Activated naive CD4-positive, alpha-beta T cell treated with anti-CD3 and anti-CD28 coated beads, Interleukin-2, amount 10 ng/mL, durations not matched to agents 7 days and 5 days (primary cell): ENCODE data around the gene PTAFR.

ENCODE experiments used
- CTCF ChIA-PET: fragments of 350-600 bp; sonication (Branson Sonifier 250); formaldehyde crosslinking; loops from one replicate; lab custom pipeline; 2021; ENCODE audit warnings: antibody characterized with exemption; lab: Charles Lee
- DNase-seq: peaks from one replicate; pipeline ENCODE4 v3.0.0-alpha.2; 2020
- H3K27ac Mint-ChIP-seq: one replicate; pipeline ENCODE4 v1.8.0; 2021; ENCODE audit warnings: mild to moderate bottlenecking, moderate library complexity, mixed read lengths
- H3K27me3 Mint-ChIP-seq: one replicate; pipeline ENCODE4 v1.8.0; 2021; ENCODE audit warnings: mild to moderate bottlenecking, mixed read lengths
- H3K36me3 Mint-ChIP-seq: one replicate; pipeline ENCODE4 v1.8.0; 2021; ENCODE audit warnings: mixed read lengths
- H3K4me1 Mint-ChIP-seq: one replicate; pipeline ENCODE4 v1.8.0; 2021; ENCODE audit warnings: mixed read lengths
- H3K4me3 Mint-ChIP-seq: one replicate; pipeline ENCODE4 v1.8.0; 2021; ENCODE audit warnings: mild to moderate bottlenecking, moderate library complexity, mixed read lengths
- H3K9me3 Mint-ChIP-seq: one replicate; pipeline ENCODE4 v1.8.0; 2021; ENCODE audit warnings: mixed read lengths

Gene PTAFR

DNA sequence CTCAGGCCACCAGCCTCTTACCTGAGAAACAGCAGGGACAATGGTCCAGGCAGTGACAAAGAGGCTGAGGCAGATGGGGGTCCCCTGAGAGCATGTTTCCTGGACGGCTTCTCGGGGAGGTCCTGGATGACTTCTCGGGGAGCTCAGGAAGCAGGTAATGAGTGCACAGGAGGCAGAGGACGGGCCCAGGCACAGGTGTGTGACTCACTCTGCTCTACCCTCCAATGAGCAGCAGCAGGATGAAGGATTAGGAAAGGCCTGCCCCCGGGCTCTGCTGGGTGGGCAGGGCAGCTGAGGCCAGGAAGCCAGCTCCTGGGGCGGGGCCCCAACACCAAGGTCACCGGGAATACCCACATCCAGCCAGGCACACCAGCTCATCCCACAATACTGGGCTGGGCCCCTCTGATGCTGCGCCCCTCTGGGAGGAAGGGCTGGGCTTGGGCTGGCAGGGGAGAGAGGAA, 17.2 kb upstream of the PTAFR start:
- peaks cover 9% of the 10 kb centered on the region for H3K27me3 Mint-ChIP-seq
- no peak overlapping the region for H3K27ac Mint-ChIP-seq
- peaks cover 18% of the 10 kb centered on the region for H3K36me3 Mint-ChIP-seq
- no peak for DNase-seq
- H3K4me3 Mint-ChIP-seq, result no peak overlapping the region
- H3K4me1 Mint-ChIP-seq, result peaks cover 23% of the 10 kb centered on the region
- peaks cover 3% of the 10 kb centered on the region for H3K9me3 Mint-ChIP-seq
- CTCF ChIA-PET, result no interaction called here

DNA sequence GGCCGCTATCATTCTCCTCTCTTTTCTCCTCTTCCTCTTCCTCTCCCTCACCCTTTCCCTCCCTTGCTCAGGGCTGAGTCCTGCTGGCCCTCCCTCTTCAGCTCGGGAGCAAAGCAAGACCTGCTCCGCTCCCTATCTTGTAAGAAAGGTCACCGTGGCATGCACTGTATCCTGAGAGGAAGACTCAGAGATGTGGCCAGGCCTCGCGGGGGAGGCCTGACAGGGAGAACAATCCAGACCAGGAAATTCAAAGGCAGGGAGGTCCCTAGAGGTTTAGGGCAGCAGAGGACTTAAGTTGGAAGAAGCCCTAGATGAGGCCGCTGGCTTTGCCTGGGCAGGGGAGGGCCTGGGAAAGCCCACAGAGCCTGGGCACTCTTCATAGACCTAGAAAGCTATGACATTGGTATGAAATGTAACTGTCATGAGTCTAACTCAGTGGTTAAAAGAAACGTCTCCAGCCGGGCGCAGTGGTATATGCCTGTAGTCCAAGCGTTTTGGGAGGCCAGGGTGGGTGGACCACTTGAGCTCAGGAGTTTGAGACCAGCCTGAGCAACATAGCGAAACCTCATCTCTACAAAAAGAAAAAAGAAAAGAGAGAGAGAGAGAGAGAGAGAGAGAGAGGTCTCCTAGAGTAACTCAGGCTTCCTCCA, 14.6 kb upstream of the PTAFR start:
- DNase-seq, result no peak
- H3K4me3 Mint-ChIP-seq, result no peak overlapping the region
- peak overlapping the region; percentile 60 for H3K27ac Mint-ChIP-seq
- H3K27me3 Mint-ChIP-seq, result peaks cover 25% of the 10 kb centered on the region
- H3K4me1 Mint-ChIP-seq, result no peaks in the 10 kb centered on the region
- H3K9me3 Mint-ChIP-seq, result no peaks in the 10 kb centered on the region
- H3K36me3 Mint-ChIP-seq, result no peaks in the 10 kb centered on the region
- CTCF ChIA-PET, result no interaction called here

DNA sequence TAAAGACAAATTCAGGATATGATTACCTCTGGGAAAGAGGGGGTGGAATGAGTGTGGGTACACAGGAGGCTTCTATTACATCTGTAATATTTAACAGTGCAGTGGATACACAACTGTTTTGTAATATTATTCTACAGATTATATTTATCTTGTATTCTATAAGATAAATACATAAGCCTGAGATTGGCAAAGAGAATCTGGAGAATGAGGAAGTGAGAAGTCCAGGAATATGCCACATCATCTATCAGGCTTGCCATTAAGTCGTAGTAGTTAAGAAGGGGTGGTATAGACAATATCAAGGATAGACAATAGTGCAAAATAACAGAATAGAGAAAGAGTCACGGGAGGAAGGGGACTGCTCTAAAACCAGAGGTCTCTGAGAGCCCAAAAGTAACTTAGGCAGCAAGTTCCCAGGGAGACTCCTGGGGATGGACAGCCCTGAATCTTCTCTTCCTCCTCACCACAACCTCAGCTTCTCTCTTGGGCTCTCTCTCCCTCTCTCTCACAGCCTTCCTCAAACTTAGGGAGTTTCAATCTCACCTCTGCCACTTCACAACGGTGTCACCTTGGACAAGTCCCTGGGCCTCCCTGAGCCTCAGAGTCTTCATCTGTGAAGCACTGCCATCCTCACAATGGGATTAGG, 14.0 kb upstream of the PTAFR start:
- no peaks in the 10 kb centered on the region for H3K4me1 Mint-ChIP-seq
- no peaks in the 10 kb centered on the region for H3K36me3 Mint-ChIP-seq
- DNase-seq, result no peak
- peaks cover 29% of the 10 kb centered on the region for H3K27me3 Mint-ChIP-seq
- no peaks in the 10 kb centered on the region for H3K9me3 Mint-ChIP-seq
- no peak overlapping the region for H3K4me3 Mint-ChIP-seq
- H3K27ac Mint-ChIP-seq, result no peak overlapping the region
- CTCF ChIA-PET, result no interaction called here

GRCh38 chr1:28185071-28185470, 8.6 kb upstream of the PTAFR start:
- Mint-ChIP-seq H3K9me3 (no peaks in the 10 kb centered on the region), H3K4me1 (peaks cover 16% of the 10 kb centered on the region), H3K4me3 (no peak overlapping the region), H3K36me3 (peaks cover 1% of the 10 kb centered on the region), H3K27ac (no peak overlapping the region), H3K27me3 (peaks cover 60% of the 10 kb centered on the region)
- CTCF ChIA-PET, result no interaction called here
- no peak for DNase-seq

- CTCF ChIA-PET, result no interaction called here
- Mint-ChIP-seq H3K36me3 (peaks cover 1% of the 10 kb centered on the region), H3K27ac (peak overlapping the region; percentile 50), H3K4me1 (peaks cover 20% of the 10 kb centered on the region), H3K27me3 (peaks cover 84% of the 10 kb centered on the region), H3K4me3 (peak overlapping the region; percentile 16), H3K9me3 (no peaks in the 10 kb centered on the region)
- DNase-seq, result no peak
These were observed 4.1 kb upstream of the PTAFR start for GRCh38 chr1:28180306-28181305.

DNA sequence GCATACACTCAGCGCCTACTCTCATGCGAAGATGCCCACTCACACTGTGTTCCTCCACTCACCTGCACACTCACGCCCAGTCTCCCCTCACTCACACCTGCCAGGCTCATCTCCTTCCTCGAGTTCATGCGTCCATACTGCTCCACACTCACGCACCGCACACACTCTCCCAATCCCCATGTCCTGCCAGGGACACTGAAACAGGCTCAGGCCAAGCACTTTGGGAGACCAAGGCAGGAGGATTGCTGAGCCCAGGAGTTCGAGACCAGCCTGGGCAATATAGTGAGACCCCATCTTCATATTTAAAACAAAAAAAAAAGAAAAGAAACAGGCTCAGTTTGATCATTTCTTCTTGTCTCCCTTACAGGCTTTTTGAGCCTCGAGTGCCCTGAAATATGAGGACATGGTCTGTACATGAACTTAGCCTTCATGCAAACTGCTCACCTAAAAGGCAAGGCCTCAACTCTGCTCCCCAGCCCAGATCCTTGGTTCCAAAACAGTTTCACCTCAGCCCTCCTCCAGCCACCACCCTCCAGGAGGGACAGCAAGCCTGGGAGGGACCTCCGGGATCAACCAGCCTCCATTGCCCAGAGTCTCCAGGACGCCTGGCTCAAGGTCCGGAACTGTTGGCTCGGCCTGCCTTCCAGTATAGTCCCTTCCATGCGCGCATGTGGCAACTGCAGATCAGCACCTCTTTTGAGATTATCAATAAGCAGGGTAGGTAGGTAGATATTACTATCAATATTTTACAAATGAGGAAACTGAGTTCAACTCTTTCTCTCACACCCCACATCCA, 2.4 kb upstream of the PTAFR start:
- Mint-ChIP-seq H3K9me3 (no peaks in the 10 kb centered on the region), H3K27me3 (peaks cover 90% of the 10 kb centered on the region), H3K27ac (no peak overlapping the region), H3K4me3 (no peak overlapping the region), H3K36me3 (no peaks in the 10 kb centered on the region), H3K4me1 (peaks cover 22% of the 10 kb centered on the region)
- CTCF ChIA-PET, result no interaction called here
- no peak for DNase-seq

GRCh38 chr1:28175955-28176485, 470 bp downstream of the PTAFR start:
- CTCF ChIA-PET, result no interaction called here
- no peak for DNase-seq
- H3K4me3 Mint-ChIP-seq, result no peak overlapping the region
- H3K4me1 Mint-ChIP-seq, result peaks cover 41% of the 10 kb centered on the region
- no peaks in the 10 kb centered on the region for H3K9me3 Mint-ChIP-seq
- H3K36me3 Mint-ChIP-seq, result no peaks in the 10 kb centered on the region
- peaks cover 99% of the 10 kb centered on the region for H3K27me3 Mint-ChIP-seq
- H3K27ac Mint-ChIP-seq, result no peak overlapping the region

- no peaks in the 10 kb centered on the region for H3K36me3 Mint-ChIP-seq
- DNase-seq, result no peak
- CTCF ChIA-PET, result interaction anchor here (0.6 to 1.4 kb wide), 2 partner anchors 62 to 107 kb away, joined by 3 read pairs; partner anchors contain the start of gene ATP5IF1
- no peaks in the 10 kb centered on the region for H3K9me3 Mint-ChIP-seq
- H3K4me1 Mint-ChIP-seq, result peaks cover 47% of the 10 kb centered on the region
- H3K4me3 Mint-ChIP-seq, result no peak overlapping the region
- H3K27ac Mint-ChIP-seq, result peak overlapping the region; percentile 66
- peaks cover 85% of the 10 kb centered on the region for H3K27me3 Mint-ChIP-seq
These were observed 2.6 kb downstream of the PTAFR start for GRCh38 chr1:28173980-28174297.

- CTCF ChIA-PET, result interaction anchor here (0.6 to 1.4 kb wide), 3 partner anchors 24 to 106 kb away, joined by 3 to 4 read pairs (median 3); partner anchors contain the start of gene ATP5IF1
- Mint-ChIP-seq H3K27ac (peak overlapping the region; percentile 66), H3K36me3 (peaks cover 1% of the 10 kb centered on the region), H3K9me3 (no peaks in the 10 kb centered on the region), H3K4me3 (no peak overlapping the region), H3K4me1 (peaks cover 50% of the 10 kb centered on the region), H3K27me3 (peaks cover 84% of the 10 kb centered on the region)
- no peak for DNase-seq
These were observed 3.1 kb downstream of the PTAFR start for GRCh38 chr1:28173151-28173979.

DNA sequence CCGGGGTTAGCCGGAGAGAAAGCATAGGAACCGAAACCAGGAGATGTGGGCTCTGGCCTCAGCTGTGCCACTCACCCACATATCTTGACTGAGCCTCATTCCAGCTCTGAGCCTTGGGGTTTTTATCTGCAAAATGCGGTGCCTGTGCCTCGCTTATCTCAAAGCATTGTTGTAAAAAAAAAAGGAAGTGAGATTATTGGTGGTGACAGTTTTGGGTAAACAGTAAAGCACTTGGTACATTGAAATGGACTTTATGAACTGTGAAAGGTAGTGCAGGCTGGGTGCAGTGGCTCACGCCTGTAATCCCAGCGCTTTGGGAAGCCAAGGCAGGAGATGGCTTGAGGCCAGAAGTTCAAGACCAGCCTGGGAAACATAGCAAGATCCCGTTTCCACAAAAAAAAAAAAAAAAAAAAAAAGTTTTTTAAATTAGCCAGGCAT, 3.8 kb downstream of the PTAFR start:
- Mint-ChIP-seq H3K27me3 (peaks cover 77% of the 10 kb centered on the region), H3K9me3 (no peaks in the 10 kb centered on the region), H3K36me3 (peaks cover 1% of the 10 kb centered on the region), H3K4me1 (peaks cover 53% of the 10 kb centered on the region), H3K4me3 (peak overlapping the region; percentile 25), H3K27ac (peak overlapping the region; percentile 36)
- CTCF ChIA-PET, result interaction anchor here (1.0 to 1.4 kb wide), 2 partner anchors 24 to 63 kb away, joined by 3 to 4 read pairs; partner anchors contain the start of gene ATP5IF1
- peak; percentile 63 for DNase-seq

DNA sequence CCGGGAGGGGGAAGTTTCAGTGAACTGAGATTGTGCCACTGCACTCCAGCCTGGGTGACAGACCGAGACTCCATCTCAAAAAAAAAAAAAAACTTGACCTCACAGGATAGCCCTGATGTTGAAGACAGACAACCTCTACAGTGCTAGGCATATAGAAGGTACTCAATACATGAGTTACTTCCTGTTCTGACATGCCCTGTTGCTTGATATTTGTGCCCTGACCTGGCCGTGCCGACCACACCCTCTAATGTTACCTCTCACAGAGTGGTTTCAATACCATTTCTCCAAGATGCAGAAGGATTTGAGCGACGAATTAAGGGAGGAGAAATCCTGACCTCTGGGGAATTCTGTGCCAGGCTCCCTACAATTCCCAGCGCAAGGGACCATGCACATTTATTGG, 5.2 kb downstream of the PTAFR start:
- Mint-ChIP-seq H3K36me3 (peaks cover 1% of the 10 kb centered on the region), H3K4me3 (no peak overlapping the region), H3K9me3 (no peaks in the 10 kb centered on the region), H3K27ac (no peak overlapping the region), H3K4me1 (peaks cover 57% of the 10 kb centered on the region), H3K27me3 (peaks cover 73% of the 10 kb centered on the region)
- CTCF ChIA-PET, result interaction anchor here (1.1 kb wide), 1 partner anchor 59 kb away, joined by 3 read pairs; no protein-coding TSS in a partner anchor
- no peak for DNase-seq

DNA sequence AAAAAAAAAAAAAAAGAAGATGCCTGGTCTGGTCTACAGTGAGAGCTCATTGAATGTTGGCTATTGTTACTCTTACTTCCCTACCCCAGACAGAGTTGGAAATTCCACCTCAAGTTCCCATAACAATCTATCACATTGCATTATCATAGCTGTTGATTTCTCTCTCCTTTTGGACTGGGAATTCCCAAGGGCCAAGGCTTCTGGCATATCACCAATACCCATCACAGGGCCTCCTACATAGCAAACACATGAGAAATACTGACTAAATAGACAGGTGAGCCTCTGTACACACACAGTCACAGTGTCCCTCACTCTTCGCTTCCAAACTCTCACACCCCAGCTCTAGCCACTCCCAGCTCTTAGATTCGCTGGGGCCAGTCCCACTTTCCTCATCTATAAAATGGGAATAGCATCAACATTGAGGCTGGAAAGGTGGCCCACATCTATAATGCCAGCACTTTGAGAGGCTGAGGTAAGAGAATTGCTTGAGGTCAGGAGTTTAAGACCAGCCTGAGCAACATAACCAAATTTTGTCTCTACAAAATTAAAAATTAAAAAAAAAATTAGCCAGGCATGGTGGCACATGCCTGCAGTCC, 6.4 kb downstream of the PTAFR start:
- Mint-ChIP-seq H3K36me3 (peaks cover 1% of the 10 kb centered on the region), H3K27me3 (peaks cover 71% of the 10 kb centered on the region), H3K9me3 (no peaks in the 10 kb centered on the region), H3K4me3 (no peak overlapping the region), H3K27ac (no peak overlapping the region), H3K4me1 (peaks cover 57% of the 10 kb centered on the region)
- no peak for DNase-seq
- CTCF ChIA-PET, result interaction anchor here (0.6 to 2.6 kb wide), 5 partner anchors 13 to 159 kb away, joined by 3 to 12 read pairs (median 3); no protein-coding TSS in a partner anchor
